Ovary (tissue), 9 donors: ENCODE data around the gene DHRS11. TPM values are rescaled to one million over a fixed set of nuclear protein-coding genes. Genes with fewer than 3 reads are reported as not detected.

Experiments used
- DNase-seq, 5 donors: peaks; one replicate each; pipeline ENCODE4 v3.0.0-alpha.2; 2019 to 2020
- H3K27ac ChIP-seq, 2 donors: fragments of 200-600 bp; one replicate each; pipeline versions ENCODE4 v1.5.1 to v1.8.0; 2019 to 2022
- H3K27me3 ChIP-seq: fragments of 200-600 bp; one replicate; pipeline ENCODE4 v1.8.0; 2022
- H3K36me3 ChIP-seq: fragments of 200-600 bp; sonication (generic); one replicate; pipeline ENCODE4 v1.5.1; 2019
- H3K4me1 ChIP-seq: one replicate; pipeline ENCODE4 v1.8.1; 2013; ENCODE audit warnings: mild to moderate bottlenecking, moderate library complexity; ENCODE audit not compliant: insufficient read depth
- H3K4me3 ChIP-seq: fragments of 200-600 bp; sonication (generic); one replicate; pipeline ENCODE4 v1.5.1; 2017
- H3K9me3 ChIP-seq, 2 donors: fragments of 200-600 bp in 1 of 2; sonication (generic) in 1 of 2; one replicate each; pipeline versions ENCODE4 v1.5.1 to v1.8.1; 2013 to 2019; ENCODE audit warnings: mild to moderate bottlenecking in 1 of 2, moderate library complexity in 1 of 2
- EP300 ChIP-seq: sonication (generic); formaldehyde crosslinking; IDR thresholded peaks from one replicate; pipeline ENCODE4 v1.6.1; 2017; ENCODE audit warnings: antibody characterized with exemption
- POLR2A ChIP-seq: fragments of 450-650 bp; IDR thresholded peaks from one replicate; pipeline ENCODE4 v1.6.1; 2017; ENCODE audit warnings: antibody characterized with exemption, mild to moderate bottlenecking, moderate library complexity
- WGBS, 3 donors: extraction: QIAGEN DNeasy Blood & Tissue Kit in 1 of 3; methylation state at CpG; one replicate each; pipeline versions ENCODE4 v1.1.5 to v1.1.7; 2013 to 2017; 5-methylcytosine and 5-hydroxymethylcytosine counted together
- intact Hi-C, 4 donors: fragments of 100-400 bp; cut with DNase I; formaldehyde crosslinking; loops; one replicate each; pipeline versions ENCODE4 v1.11.0 to v1.15.1; 2022 to 2023
- polyA plus RNA-seq, 2 donors: library from polyadenylated mRNA; stranded (reverse); fragments of 200-250 nt in 1 of 2; fragments of 350-450 nt in 1 of 2; fragmentation: Illumina TruSeq in 1 of 2; extraction: RNeasy Lipid Tissue Mini Kit (QIAGEN cat#74804) in 1 of 2; gene quantifications; one replicate each; pipeline ENCODE4 v1.2.3, GENCODE V29; 2013 to 2014
- total RNA-seq, 7 donors: library from RNA; depleted of rRNA in 2 of 7; stranded (reverse); fragments of >200 nt in 2 of 7; fragmentation: NEBNext Ultra II Directional in 3 of 7; extraction: Animal tissue kit (Norgen Biotek cat#: 25700) in 3 of 7; gene quantifications; one replicate each; pipeline versions ENCODE4 v1.1.0 to v1.2.4, GENCODE V29; 2016 to 2023
- TF ChIP-seq, protein P1 (sequence below), 3 donors: fragments of 450-650 bp in 2 of 3; fragments of 200-600 bp in 1 of 3; IDR thresholded peaks; one replicate each; pipeline versions ENCODE4 v1.5.1 to v1.8.0; 2016 to 2022; ENCODE audit warnings: antibody characterized with exemption in 3 of 3, mild to moderate bottlenecking in 1 of 3
- donor health status: DM: no; HTN: no; CAD: no; lungs with moderate emphysema.
- donor health status: DM: no; HTN: no; CAD: no.
- donor health status: Bipolar disorder and iron deficiency.
- donor health status: DM: yes; HTN: yes; CAD: no.
- donor health status: DM: no; HTN: no; CAD: no.
- donor health status: DM: yes; HTN: yes; CAD: no.

Gene DHRS11
- total and polyA plus RNA-seq, 9 donors = 3.0 to 10.2 (median 6.6) TPM

DNA sequence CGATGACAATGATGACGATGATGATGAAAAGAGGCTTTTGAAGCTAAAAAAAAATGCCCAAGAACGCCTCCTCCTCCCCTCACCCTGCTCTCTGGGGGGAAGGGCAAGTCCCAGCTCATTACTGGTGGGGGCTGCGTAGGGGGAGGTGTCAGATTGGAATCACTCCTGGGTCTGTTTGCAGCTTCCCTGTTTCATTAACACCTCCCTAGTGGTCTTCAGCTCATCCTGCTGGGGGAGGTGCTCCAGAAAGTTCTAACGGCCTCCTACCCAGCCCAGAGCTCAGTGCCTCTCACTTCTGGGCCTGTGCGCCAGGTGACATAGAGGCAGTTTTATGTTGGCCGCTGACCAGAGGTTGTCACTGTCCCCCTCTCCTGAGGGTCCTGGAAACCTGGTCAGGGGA is 22.4 kb downstream of the DHRS11 start:
- no peak for DNase-seq
- no peak overlapping the region for H3K4me3 ChIP-seq
- whole genome bisulfite sequencing, 3 donors = 63 to 72% (median 67%) methylated on average over 7 of the region's 7 CpGs
- H3K36me3 ChIP-seq = no peaks in the 10 kb centered on the region
- no peak overlapping the region for H3K27ac ChIP-seq
- no peaks in the 10 kb centered on the region for H3K9me3 ChIP-seq
- intact Hi-C loops = loop anchor here in 1 of 4 donors (10.0 kb wide), 1 partner anchor 761 kb away; the partner anchor contains the start of gene C17orf78
- TF ChIP-seq, protein P1, sequence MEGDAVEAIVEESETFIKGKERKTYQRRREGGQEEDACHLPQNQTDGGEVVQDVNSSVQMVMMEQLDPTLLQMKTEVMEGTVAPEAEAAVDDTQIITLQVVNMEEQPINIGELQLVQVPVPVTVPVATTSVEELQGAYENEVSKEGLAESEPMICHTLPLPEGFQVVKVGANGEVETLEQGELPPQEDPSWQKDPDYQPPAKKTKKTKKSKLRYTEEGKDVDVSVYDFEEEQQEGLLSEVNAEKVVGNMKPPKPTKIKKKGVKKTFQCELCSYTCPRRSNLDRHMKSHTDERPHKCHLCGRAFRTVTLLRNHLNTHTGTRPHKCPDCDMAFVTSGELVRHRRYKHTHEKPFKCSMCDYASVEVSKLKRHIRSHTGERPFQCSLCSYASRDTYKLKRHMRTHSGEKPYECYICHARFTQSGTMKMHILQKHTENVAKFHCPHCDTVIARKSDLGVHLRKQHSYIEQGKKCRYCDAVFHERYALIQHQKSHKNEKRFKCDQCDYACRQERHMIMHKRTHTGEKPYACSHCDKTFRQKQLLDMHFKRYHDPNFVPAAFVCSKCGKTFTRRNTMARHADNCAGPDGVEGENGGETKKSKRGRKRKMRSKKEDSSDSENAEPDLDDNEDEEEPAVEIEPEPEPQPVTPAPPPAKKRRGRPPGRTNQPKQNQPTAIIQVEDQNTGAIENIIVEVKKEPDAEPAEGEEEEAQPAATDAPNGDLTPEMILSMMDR (IDR thresholded peaks at IDR 0.05) = no peak
- TF ChIP-seq POLR2A (no peak), EP300 (no peak)
- peaks cover 2% of the 10 kb centered on the region for H3K4me1 ChIP-seq
- H3K27me3 ChIP-seq = no peaks in the 10 kb centered on the region

DNA sequence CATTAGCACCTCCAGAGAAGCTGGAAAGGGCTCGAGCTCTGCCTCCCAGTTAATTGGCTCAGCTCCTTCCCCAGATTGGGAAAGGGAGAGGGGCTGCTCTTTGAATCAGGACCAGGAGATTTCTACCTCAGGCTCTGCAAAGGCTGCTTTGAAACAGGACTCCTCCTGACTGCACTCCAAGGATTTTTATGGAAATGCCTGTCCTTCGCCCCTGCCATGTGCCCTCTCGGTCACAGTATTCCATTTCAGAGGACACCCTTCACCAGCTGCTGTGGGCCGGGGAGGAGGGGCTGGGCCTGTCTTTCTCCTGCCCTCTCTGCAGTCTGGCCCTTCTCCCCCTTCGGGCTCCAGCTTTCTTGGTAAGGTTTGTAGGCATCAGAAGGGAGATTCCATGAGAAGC is 23.3 kb downstream of the DHRS11 start:
- TF ChIP-seq EP300 (no peak), POLR2A (no peak)
- TF ChIP-seq, protein P1 (IDR thresholded peaks at IDR 0.05) = no peak
- intact Hi-C loops = loop anchor here in 1 of 4 donors (10.0 kb wide), 1 partner anchor 760 kb away; the partner anchor contains the start of gene C17orf78
- H3K27me3 ChIP-seq = no peaks in the 10 kb centered on the region

DNA sequence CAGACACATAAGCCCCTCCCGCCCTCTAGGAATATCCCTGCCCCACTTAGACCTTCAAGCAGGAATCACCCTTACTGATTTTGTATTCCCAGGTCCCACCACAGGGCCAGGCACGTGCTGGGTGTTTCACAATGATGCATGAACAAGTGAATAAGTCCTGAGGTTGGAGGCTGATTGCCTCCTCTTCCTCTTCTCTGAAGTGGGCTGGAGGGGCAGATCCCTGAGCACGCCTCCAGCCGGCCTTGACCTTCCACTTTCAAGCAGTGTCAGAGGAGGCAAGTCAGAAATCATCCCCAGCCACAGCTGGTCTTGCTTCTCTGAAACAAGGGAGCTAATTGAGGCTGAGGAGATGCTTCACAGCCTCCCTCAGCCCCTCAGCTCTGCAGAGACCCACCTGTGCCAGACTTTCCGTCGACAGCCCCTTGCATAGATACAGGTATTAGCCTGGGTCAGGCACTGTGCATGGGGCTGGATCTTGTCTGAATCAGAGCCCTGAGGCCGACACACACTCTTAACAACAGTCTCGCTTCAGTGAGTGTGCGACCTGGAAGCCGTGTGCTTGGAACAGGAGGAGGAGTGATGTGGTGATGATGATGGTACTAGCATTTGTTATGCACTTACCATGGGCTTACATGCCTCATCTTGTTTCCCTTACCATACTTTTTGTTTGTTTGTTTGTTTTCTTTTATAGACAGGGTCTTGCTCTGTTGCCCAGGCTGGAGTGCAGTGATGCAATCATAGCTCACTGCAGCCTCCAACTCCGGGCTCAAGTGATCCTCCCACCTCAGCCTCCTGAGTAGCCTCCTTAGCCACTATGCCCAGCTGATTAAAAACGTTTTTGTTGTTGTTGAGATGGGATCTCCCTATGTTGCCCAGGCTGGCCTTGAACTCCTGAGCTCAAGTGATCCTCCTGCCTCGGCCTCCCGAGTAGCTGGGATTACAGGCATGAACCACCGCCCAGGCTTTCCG is 24.7 kb downstream of the DHRS11 start:
- Histone ChIP-seq H3K4me3 (no peak overlapping the region), H3K27me3 (no peaks in the 10 kb centered on the region), H3K36me3 (no peaks in the 10 kb centered on the region), H3K27ac (no peak overlapping the region), H3K4me1 (no peaks in the 10 kb centered on the region), H3K9me3 (no peaks in the 10 kb centered on the region)
- no peak for TF ChIP-seq POLR2A
- TF ChIP-seq, protein P1 (IDR thresholded peaks at IDR 0.05) = no peak
- no peak for TF ChIP-seq EP300
- intact Hi-C loops = loop anchor here in 1 of 4 donors (10.0 kb wide), 1 partner anchor 758 kb away; the partner anchor contains the start of gene C17orf78
- WGBS, 3 donors = 42 to 57% (median 43%) methylated on average over 16 of the region's 16 CpGs
- no peak for DNase-seq

More for the DNA sequence above, 23.3 kb downstream of the DHRS11 start:
- 25 to 38% (median 35%) methylated on average over 5 of the region's 5 CpGs for WGBS, 3 donors
- Histone ChIP-seq H3K4me1 (no peaks in the 10 kb centered on the region), H3K27ac (no peak overlapping the region), H3K4me3 (no peak overlapping the region), H3K36me3 (no peaks in the 10 kb centered on the region), H3K9me3 (no peaks in the 10 kb centered on the region)
- DNase-seq = no peak

DNA sequence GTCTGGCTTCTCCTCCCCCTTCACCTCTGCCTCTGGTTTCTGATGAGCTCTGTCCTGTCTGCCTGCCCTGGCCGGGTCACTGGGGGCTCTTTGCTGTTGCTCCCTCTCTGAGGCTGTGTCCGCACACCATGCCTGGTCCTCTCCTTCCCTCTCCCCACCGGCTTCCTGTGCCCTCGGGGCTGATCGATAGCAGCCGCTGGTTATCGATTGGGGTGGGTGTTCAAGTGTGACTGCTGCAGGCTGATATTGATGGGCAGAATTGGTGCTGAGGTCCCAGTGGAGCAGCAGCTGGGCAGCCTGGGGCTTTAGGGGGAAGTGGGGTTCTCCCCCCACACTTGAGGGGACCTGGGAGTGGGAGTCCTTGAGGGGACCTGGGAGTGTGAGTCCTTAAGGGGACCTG is 26.1 kb downstream of the DHRS11 start:
- H3K27me3 ChIP-seq = no peaks in the 10 kb centered on the region
- H3K27ac ChIP-seq = no peak overlapping the region
- H3K4me3 ChIP-seq = no peak overlapping the region
- intact Hi-C loops = loop anchor here in 1 of 4 donors (10.0 kb wide), 1 partner anchor 757 kb away; the partner anchor contains the start of gene C17orf78
- H3K9me3 ChIP-seq = no peaks in the 10 kb centered on the region
- no peaks in the 10 kb centered on the region for H3K4me1 ChIP-seq
- no peak for DNase-seq
- WGBS, 3 donors = 77 to 90% (median 88%) methylated on average over 7 of the region's 7 CpGs
- no peaks in the 10 kb centered on the region for H3K36me3 ChIP-seq
- TF ChIP-seq, protein P1 (IDR thresholded peaks at IDR 0.05) = no peak
- TF ChIP-seq POLR2A (no peak), EP300 (no peak)
